DND-41 (cell line): ENCODE data around the gene ECE2.

Experiments used
- CTCF ChIP-seq: IDR thresholded peaks from 2 replicates; pipeline ENCODE4 v1.5.1; 2012; ENCODE audit warnings: borderline replicate concordance, low read length, moderate library complexity, mild to moderate bottlenecking; ENCODE audit not compliant: poor library complexity, severe bottlenecking; ENCODE audit errors: extremely low read depth
- EZH2 ChIP-seq: IDR thresholded peaks from 3 replicates; pipeline ENCODE4 v1.6.1; 2012; ENCODE audit warnings: borderline replicate concordance, low read depth, mild to moderate bottlenecking, moderate library complexity, low read length, inconsistent platforms; ENCODE audit not compliant: severe bottlenecking

- no peak for TF ChIP-seq CTCF
- no peak for TF ChIP-seq EZH2
Observed at GRCh38 chr3:184323696-184324095, 47.9 kb downstream of the ECE2 start.
